Lower leg skin (tissue), 3 donors: ENCODE results near the gene GNB1L.

ENCODE experiments used
- POLR2A ChIP-seq, 2 donors: fragments of 450-650 bp; IDR thresholded peaks; one replicate each; pipeline ENCODE4 v1.6.1; 2016 to 2017; ENCODE audit warnings: antibody characterized with exemption in 2 of 2, mild to moderate bottlenecking in 1 of 2, moderate library complexity in 1 of 2
- TF ChIP-seq, protein P1 (sequence below), 3 donors: fragments of 450-650 bp; IDR thresholded peaks; one replicate each; pipeline ENCODE4 v1.5.1; 2016; ENCODE audit warnings: antibody characterized with exemption in 3 of 3, mild to moderate bottlenecking in 3 of 3, moderate library complexity in 2 of 3

GRCh38 chr22:19783586-19784383 is 70.9 kb downstream of the GNB1L start:
- TF ChIP-seq POLR2A (IDR thresholded peaks at IDR 0.05), result no peak
- TF ChIP-seq, protein P1, sequence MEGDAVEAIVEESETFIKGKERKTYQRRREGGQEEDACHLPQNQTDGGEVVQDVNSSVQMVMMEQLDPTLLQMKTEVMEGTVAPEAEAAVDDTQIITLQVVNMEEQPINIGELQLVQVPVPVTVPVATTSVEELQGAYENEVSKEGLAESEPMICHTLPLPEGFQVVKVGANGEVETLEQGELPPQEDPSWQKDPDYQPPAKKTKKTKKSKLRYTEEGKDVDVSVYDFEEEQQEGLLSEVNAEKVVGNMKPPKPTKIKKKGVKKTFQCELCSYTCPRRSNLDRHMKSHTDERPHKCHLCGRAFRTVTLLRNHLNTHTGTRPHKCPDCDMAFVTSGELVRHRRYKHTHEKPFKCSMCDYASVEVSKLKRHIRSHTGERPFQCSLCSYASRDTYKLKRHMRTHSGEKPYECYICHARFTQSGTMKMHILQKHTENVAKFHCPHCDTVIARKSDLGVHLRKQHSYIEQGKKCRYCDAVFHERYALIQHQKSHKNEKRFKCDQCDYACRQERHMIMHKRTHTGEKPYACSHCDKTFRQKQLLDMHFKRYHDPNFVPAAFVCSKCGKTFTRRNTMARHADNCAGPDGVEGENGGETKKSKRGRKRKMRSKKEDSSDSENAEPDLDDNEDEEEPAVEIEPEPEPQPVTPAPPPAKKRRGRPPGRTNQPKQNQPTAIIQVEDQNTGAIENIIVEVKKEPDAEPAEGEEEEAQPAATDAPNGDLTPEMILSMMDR (IDR thresholded peaks at IDR 0.05), result no peak
